SU-DHL-6 (cell line): ENCODE data around the gene DIAPH1.

Source experiments
- CTCF ChIP-seq: fragments of 200-600 bp; sonication (generic); IDR thresholded peaks from one replicate; pipeline ENCODE4 v1.5.1; 2017; ENCODE audit warnings: antibody characterized with exemption, mild to moderate bottlenecking, low read length, moderate library complexity; ENCODE audit not compliant: insufficient read depth, poor library complexity, severe bottlenecking
- EZH2phosphoT487 ChIP-seq: fragments of 200-600 bp; sonication (generic), shearing (Covaris generic); conservative IDR thresholded peaks from 2 replicates; pipeline ENCODE4 v1.6.1; 2018; ENCODE audit warnings: mild to moderate bottlenecking, antibody characterized with exemption, low read length, moderate library complexity, mixed read lengths

GRCh38 chr5:141515946-141516671, 102.7 kb downstream of the DIAPH1 start:
- TF ChIP-seq CTCF (no peak), EZH2phosphoT487 (no peak)
